Peyer's patch (tissue), 4 donors: Measurements from ENCODE around the gene RIPK4. TPM values are rescaled to one million over a fixed set of nuclear protein-coding genes. Genes with fewer than 3 reads are reported as not detected.

ENCODE experiments used
- DNase-seq, 3 donors: peaks; one replicate each; pipeline ENCODE4 v3.0.0-alpha.2; 2017 to 2019
- H3K27ac ChIP-seq, 4 donors: fragments of 200-600 bp; sonication (generic); one replicate each; pipeline ENCODE4 v1.5.1; 2016 to 2019
- H3K27me3 ChIP-seq, 2 donors: fragments of 200-600 bp; sonication (generic); one replicate each; pipeline ENCODE4 v1.5.1; 2019
- H3K36me3 ChIP-seq, 3 donors: fragments of 200-600 bp; sonication (generic); one replicate each; pipeline ENCODE4 v1.5.1; 2016 to 2019
- H3K4me1 ChIP-seq, 4 donors: fragments of 200-600 bp; sonication (generic); one replicate each; pipeline ENCODE4 v1.5.1; 2016 to 2019
- H3K4me3 ChIP-seq, 4 donors: fragments of 200-600 bp; sonication (generic); 1 replicate in 3 of 4; 2 replicates in 1 of 4; pipeline ENCODE4 v1.5.1; 2016 to 2019; ENCODE audit warnings: mild to moderate bottlenecking in 1 of 4
- H3K9me3 ChIP-seq, 4 donors: fragments of 200-600 bp; sonication (generic); one replicate each; pipeline ENCODE4 v1.5.1; 2016 to 2019; ENCODE audit warnings: mild to moderate bottlenecking in 1 of 4
- POLR2A ChIP-seq, 2 donors: fragments of 450-650 bp; IDR thresholded peaks; one replicate each; pipeline ENCODE4 v1.5.1; 2017; ENCODE audit warnings: antibody characterized with exemption in 2 of 2, mild to moderate bottlenecking in 2 of 2, moderate library complexity in 2 of 2
- total RNA-seq, 4 donors: library from RNA; depleted of rRNA; stranded (reverse); fragments of >200 nt; gene quantifications; one replicate each; pipeline ENCODE4 v1.1.0, GENCODE V29; 2016
- TF ChIP-seq, protein P1 (sequence below), 6 experiments: fragments of 450-650 bp in 4 of 6; fragments of 200-600 bp in 2 of 6; sonication (generic) in 1 of 6; IDR thresholded peaks; one replicate each; pipeline ENCODE4 v1.5.1; 2017 to 2019; ENCODE audit warnings: antibody characterized with exemption in 6 of 6, mild to moderate bottlenecking in 3 of 6, moderate library complexity in 1 of 6

RIPK4 gene
- total RNA-seq, 4 donors from 2014 or later, result 5.0 to 62.5 (median 31.3) TPM

DNA sequence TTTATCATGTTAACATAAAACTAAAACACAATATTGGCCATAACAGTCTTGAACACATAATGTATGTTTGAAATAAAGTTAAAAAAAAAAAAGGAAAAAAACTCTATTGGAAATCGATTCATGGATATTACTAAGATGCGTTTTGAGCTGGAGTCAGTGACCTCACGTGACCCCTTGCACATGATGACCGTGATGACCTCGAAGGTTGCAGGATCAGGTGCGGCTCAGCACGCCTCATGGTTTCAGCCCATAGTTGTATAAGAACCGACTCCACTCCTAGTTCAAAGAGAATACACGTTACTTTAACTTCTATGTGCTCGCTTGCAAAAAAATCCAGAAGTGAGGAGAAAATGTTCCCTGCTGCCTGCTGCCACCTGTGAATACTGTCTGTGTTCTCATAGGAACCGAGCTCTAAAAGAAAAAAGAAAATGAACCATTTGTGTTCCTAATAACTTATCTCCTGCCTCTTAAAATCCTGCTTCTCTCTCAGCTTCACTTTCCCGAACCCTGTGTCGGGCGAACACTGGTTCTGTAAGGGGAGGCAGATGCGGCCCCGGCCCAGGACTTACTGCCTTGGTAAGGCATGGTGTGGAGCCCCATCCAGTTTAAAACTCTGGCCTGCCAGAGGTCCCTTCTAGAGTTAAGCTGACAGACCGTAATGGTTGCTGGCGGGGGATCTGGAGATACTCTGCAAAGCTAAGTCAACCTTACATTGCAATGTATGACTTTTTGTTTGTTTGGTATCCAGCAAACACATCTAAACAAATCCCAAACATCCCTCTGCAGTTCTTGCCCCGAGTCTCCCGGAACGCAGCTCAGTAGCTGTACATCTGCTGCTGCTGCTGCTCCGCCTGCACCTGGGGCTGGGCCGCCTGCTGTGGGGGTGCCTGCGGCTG, 33.8 kb upstream of the RIPK4 start:
- Histone ChIP-seq H3K4me1 (peaks cover 0 to 5% (median 0%) of the 10 kb centered on the region in 4 donors), H3K36me3 (peaks cover 0 to 23% (median 0%) of the 10 kb centered on the region in 3 donors), H3K27ac (no peak overlapping the region), H3K4me3 (no peak overlapping the region), H3K27me3 (no peaks in the 10 kb centered on the region), H3K9me3 (no peaks in the 10 kb centered on the region)
- no peak for DNase-seq
- no peak for TF ChIP-seq POLR2A (IDR thresholded peaks at IDR 0.05)
- TF ChIP-seq, protein P1, sequence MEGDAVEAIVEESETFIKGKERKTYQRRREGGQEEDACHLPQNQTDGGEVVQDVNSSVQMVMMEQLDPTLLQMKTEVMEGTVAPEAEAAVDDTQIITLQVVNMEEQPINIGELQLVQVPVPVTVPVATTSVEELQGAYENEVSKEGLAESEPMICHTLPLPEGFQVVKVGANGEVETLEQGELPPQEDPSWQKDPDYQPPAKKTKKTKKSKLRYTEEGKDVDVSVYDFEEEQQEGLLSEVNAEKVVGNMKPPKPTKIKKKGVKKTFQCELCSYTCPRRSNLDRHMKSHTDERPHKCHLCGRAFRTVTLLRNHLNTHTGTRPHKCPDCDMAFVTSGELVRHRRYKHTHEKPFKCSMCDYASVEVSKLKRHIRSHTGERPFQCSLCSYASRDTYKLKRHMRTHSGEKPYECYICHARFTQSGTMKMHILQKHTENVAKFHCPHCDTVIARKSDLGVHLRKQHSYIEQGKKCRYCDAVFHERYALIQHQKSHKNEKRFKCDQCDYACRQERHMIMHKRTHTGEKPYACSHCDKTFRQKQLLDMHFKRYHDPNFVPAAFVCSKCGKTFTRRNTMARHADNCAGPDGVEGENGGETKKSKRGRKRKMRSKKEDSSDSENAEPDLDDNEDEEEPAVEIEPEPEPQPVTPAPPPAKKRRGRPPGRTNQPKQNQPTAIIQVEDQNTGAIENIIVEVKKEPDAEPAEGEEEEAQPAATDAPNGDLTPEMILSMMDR (IDR thresholded peaks at IDR 0.05), result no peak

DNA sequence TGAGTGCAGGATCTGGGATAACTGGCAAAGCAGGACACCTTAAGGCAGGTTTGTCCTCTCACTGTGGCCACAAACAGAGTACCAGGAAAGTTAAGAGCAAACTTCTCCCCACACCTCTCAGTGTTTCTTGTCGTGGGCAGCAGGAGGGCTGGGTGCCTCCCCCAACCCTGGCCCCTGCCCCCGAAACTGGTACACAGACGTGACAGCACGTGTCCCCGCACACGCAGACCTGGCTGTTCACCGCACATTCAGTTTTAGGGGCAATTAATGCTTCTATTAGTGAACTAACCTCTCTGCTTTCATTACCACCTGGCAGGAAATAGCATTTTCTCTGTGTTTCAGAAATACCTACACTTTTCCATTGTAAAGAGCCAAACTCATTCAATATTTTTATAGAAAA, 32.9 kb upstream of the RIPK4 start:
- Histone ChIP-seq H3K9me3 (no peaks in the 10 kb centered on the region), H3K27ac (no peak overlapping the region), H3K4me3 (no peak overlapping the region), H3K36me3 (peaks cover 0 to 23% (median 0%) of the 10 kb centered on the region in 3 donors), H3K27me3 (no peaks in the 10 kb centered on the region), H3K4me1 (peaks cover 0 to 5% (median 0%) of the 10 kb centered on the region in 4 donors)
- TF ChIP-seq POLR2A (IDR thresholded peaks at IDR 0.05), result no peak
- TF ChIP-seq, protein P1 (IDR thresholded peaks at IDR 0.05), result no peak
- DNase-seq, result no peak

DNA sequence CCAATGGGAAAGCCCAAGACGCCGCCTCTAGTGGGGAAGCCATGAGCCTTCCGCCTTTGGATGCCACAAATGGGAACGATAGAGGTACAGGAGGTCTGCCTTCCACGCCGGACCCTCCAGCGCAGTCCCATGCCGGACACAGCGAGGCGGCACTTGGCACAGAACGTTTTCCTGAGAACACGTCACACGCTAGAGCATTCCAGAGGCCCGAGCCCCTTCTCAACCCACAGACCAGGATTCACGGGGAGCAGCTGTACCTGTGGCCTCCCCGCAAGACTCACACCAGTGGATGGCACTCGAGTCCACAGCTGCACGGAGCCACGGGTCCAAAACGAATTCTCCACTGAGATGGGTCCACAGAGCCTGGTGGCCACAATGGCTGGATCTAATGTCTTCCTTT, 31.5 kb upstream of the RIPK4 start:
- Histone ChIP-seq H3K4me3 (no peak overlapping the region), H3K27ac (no peak overlapping the region), H3K36me3 (peaks cover 0 to 23% (median 0%) of the 10 kb centered on the region in 3 donors), H3K4me1 (peaks cover 0 to 2% (median 0%) of the 10 kb centered on the region in 4 donors), H3K9me3 (no peaks in the 10 kb centered on the region), H3K27me3 (no peaks in the 10 kb centered on the region)
- TF ChIP-seq POLR2A (IDR thresholded peaks at IDR 0.05), result no peak
- TF ChIP-seq, protein P1 (IDR thresholded peaks at IDR 0.05), result no peak
- no peak for DNase-seq

DNA sequence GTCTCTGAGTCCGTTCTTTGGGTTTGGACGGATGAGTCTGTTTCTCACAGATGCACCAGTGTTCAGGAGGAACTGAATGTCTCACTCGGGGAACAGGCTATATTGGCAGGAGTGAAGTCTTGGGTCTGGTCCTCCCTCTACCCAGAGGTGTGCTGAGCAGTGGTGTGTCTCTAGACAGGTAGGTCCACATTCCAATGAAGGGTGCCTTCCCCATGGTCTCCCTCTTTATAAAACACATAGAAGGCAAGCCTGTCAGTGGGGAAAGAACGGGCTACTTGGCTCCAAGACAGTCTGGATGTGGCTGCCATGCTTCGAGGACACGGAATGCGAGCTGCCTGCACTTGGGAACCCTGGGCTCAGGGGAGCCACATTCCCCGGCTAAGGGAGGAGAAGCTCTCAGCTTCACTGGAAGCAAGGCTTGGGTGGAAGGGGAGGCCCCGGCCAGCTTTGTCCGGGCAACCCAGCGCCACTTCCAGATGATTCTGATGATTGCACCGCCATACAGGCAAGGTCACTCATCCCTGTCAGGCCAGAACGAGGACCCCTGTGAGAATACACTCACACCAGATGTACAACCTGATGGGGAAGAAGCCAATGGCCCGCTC, 29.7 kb upstream of the RIPK4 start:
- DNase-seq, result no peak
- TF ChIP-seq POLR2A (IDR thresholded peaks at IDR 0.05), result no peak
- TF ChIP-seq, protein P1 (IDR thresholded peaks at IDR 0.05), result no peak
- H3K9me3 ChIP-seq, result peaks cover 0 to 7% (median 2%) of the 10 kb centered on the region in 4 donors
- H3K4me3 ChIP-seq, result no peak overlapping the region
- no peaks in the 10 kb centered on the region for H3K27me3 ChIP-seq
- H3K4me1 ChIP-seq, result no peaks in the 10 kb centered on the region
- H3K36me3 ChIP-seq, result peaks cover 0 to 23% (median 0%) of the 10 kb centered on the region in 3 donors
- no peak overlapping the region for H3K27ac ChIP-seq

DNA sequence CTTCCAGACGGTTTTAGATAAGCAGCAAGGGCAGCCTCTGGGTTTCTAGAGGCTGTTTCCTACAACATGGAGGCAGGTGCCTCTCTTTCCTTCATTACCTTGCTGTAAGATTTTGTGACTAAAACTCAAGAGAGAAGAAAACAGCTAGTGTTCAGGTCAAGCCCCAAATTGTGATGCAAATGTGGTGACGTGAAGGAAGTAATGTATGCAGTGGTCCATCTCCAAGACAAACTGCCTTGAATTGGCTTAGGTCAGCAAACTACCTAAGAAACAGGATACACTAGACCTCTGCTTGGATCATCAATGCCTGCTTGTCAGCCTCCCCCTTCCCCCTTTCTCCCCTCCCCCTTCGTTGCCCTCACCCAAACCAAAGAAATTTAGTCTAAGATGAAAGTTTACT, 28.9 kb upstream of the RIPK4 start:
- Histone ChIP-seq H3K27ac (no peak overlapping the region), H3K4me1 (no peaks in the 10 kb centered on the region), H3K4me3 (no peak overlapping the region), H3K27me3 (no peaks in the 10 kb centered on the region), H3K9me3 (peaks cover 0 to 7% (median 2%) of the 10 kb centered on the region in 4 donors), H3K36me3 (peaks cover 0 to 17% (median 0%) of the 10 kb centered on the region in 3 donors)
- DNase-seq, result no peak
- TF ChIP-seq POLR2A (IDR thresholded peaks at IDR 0.05), result no peak
- TF ChIP-seq, protein P1 (IDR thresholded peaks at IDR 0.05), result no peak
